ENCODE results near the gene FOSB. TPM values are rescaled to one million over a fixed set of nuclear protein-coding genes. Genes with fewer than 3 reads are reported as not detected.
A peak's percentile ranks its signal among the peaks of the same experiment; 100 is the strongest.
"Not testable (repeated sequence)": the region's sequence is repeated elsewhere in the genome, so short reads cannot be mapped to it uniquely, and the experiment has no call there.

The FOSB gene
- total RNA-seq, result 10 to 100 TPM; 20.3 to 24.6 TPM

DNA sequence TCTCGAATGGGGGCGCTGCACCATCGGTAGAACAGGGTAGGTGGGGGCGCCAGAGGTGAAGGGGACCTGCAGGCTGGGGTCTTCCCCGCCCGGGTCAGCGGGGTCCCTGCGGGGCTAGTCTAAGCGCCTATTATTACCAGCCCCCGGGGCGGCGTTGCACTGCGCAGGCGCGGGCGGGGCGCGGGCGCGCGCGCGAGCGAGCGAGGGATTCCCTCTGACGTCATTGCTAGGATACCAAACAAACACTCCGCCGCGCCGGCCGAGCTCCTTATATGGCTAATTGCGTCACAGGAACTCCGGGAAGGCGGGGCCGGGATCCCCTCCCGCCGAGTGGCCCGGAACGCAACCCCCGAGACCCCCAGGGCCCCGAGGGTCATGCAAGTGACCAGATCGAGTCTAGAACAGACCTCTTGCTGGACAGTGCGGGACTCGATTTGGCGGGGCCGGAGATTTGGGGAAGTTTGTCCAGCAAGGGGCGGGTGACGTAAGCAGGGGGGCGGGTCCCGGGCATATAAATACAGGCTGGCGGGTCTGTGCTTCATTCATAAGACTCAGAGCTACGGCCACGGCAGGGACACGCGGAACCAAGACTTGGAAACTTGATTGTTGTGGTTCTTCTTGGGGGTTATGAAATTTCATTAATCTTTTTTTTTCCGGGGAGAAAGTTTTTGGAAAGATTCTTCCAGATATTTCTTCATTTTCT lies at the start of gene FOSB:
TSS of gene FOSB (plus strand) at position 541 of the 703 bp plus-strand sequence. CDS start 591 bp downstream, outside the sequence.
- Mint-ChIP-seq H3K4me3 (peak within 1 kb of the TSS; percentile 95 to 97), H3K9me3 (no peaks in the 10 kb centered on the region), H3K36me3 (ENCODE audit: insufficient read depth in 2 of 2) (no peaks in the 10 kb centered on the region), H3K4me1 (ENCODE audit: low read depth) (peaks cover 36% of the 10 kb centered on the region), H3K27ac (peak within 1 kb of the TSS; percentile 94), H3K27me3 (ENCODE audit: low read depth) (peaks cover 13% of the 10 kb centered on the region)
- ATAC-seq (replicated peaks in 1 of 2) (peak; percentile 28 to 36), DNase-seq (peak; percentile 95)

DNA sequence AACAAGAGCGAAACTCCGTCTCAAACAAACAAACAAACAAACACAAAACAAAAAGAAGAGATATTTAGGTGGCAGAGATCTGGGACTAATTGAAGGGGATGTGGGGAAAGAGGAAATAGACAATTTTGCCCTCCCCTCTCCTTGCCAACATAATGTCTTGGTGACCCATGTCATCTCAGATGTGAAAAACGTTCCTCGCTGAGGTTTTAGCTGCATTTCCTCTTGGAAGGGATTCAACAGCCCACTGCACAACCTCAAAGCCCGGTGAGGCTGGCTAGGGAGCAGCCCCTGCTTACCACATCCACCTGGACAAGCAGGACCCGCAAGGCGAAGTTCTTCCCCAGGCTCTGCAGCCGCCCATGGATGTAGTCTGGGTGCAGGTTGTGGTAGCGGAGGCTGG lies 49.0 kb upstream of the FOSB start:
- peaks cover 42% of the 10 kb centered on the region for H3K4me1 Mint-ChIP-seq (ENCODE audit: low read depth)
- ATAC-seq (replicated peaks in 1 of 2) (no peak), DNase-seq (no peak)
- no peaks in the 10 kb centered on the region for H3K9me3 Mint-ChIP-seq
- no peak overlapping the region for H3K4me3 Mint-ChIP-seq
- H3K27ac Mint-ChIP-seq, result no peak overlapping the region
- no peaks in the 10 kb centered on the region for H3K27me3 Mint-ChIP-seq (ENCODE audit: low read depth)
- H3K36me3 Mint-ChIP-seq (ENCODE audit: insufficient read depth in 2 of 2), result peaks cover 0 to 19% of the 10 kb centered on the region in 2 donors

DNA sequence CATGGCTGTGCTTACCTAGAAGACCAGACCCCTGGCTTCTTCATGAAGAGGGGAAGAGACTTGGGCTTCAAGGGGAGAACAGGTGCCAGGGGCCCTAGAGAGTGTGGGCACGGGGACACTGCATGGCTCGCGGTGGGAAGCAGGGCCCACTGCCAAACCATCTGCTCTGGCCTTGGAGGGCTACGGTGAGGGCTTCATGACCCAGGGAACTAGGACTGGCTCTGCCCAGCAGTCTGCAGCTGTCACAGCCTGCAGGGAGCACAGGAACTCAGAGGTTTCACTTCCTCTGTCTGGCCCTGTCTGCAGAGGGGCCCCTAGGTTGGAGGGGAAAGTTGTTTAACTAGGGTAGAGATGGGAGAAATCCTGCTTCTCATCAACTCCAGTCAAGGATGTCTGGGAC lies 48.4 kb upstream of the FOSB start:
- Mint-ChIP-seq H3K9me3 (no peaks in the 10 kb centered on the region), H3K27me3 (ENCODE audit: low read depth) (no peaks in the 10 kb centered on the region), H3K27ac (peak overlapping the region; percentile 42), H3K4me1 (ENCODE audit: low read depth) (peaks cover 48% of the 10 kb centered on the region), H3K36me3 (ENCODE audit: insufficient read depth in 2 of 2) (peaks cover 0 to 16% of the 10 kb centered on the region in 2 donors), H3K4me3 (no peak overlapping the region)
- ATAC-seq (replicated peaks in 1 of 2) (no peak), DNase-seq (no peak)

DNA sequence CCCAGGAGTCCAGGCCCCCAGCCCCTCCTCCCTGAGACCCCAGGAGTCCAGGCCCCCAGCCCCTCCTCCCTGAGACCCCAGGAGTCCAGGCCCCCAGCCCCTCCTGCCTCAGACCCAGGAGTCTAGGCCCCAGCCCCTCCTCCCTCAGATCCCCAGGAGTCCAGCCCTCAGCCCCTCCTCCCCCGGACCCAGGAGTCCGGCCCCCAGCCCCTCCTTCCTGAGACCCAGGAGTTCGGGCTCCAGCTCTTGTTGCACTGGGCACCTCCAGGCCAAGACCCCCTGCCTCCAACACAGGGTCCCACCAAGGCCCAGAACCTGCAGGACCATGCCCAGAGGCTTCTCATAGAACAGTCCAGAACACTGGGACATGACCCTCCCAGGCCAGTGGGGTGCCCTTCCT lies 47.9 kb upstream of the FOSB start:
- Mint-ChIP-seq H3K27ac (peak overlapping the region; percentile 42), H3K4me3 (no peak overlapping the region), H3K9me3 (no peaks in the 10 kb centered on the region), H3K4me1 (ENCODE audit: low read depth) (peaks cover 53% of the 10 kb centered on the region), H3K27me3 (ENCODE audit: low read depth) (no peaks in the 10 kb centered on the region), H3K36me3 (ENCODE audit: insufficient read depth in 2 of 2) (peaks cover 0 to 16% of the 10 kb centered on the region in 2 donors)
- no peak for ATAC-seq (replicated peaks in 1 of 2)
- DNase-seq, result no peak

DNA sequence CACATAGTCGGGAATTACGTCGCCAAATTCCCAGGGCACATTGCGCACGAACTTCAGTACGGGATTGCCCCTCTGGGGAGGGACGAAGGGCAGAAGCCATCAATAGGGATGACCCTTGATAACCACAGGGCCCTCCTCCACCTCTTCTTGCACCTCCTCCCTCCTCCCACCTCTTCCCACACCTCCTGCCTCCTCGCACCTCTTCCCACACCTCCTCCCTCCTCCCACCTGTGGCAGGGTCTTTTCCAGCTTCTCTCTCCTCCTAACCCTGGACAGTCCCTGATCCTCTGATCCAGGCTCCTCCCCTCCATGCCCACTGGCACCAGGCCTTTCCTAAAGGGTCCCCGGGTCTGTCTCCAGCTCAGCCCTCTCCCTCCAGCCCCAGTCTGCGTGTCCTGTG lies 47.4 kb upstream of the FOSB start:
- peaks cover 53% of the 10 kb centered on the region for H3K4me1 Mint-ChIP-seq (ENCODE audit: low read depth)
- no peaks in the 10 kb centered on the region for H3K9me3 Mint-ChIP-seq
- peaks cover 0 to 16% of the 10 kb centered on the region in 2 donors for H3K36me3 Mint-ChIP-seq (ENCODE audit: insufficient read depth in 2 of 2)
- H3K27ac Mint-ChIP-seq, result no peak overlapping the region
- H3K27me3 Mint-ChIP-seq (ENCODE audit: low read depth), result no peaks in the 10 kb centered on the region
- DNase-seq (no peak), ATAC-seq (replicated peaks in 1 of 2) (no peak)
- peak overlapping the region in 1 of 2 donors; percentile 50 for H3K4me3 Mint-ChIP-seq

DNA sequence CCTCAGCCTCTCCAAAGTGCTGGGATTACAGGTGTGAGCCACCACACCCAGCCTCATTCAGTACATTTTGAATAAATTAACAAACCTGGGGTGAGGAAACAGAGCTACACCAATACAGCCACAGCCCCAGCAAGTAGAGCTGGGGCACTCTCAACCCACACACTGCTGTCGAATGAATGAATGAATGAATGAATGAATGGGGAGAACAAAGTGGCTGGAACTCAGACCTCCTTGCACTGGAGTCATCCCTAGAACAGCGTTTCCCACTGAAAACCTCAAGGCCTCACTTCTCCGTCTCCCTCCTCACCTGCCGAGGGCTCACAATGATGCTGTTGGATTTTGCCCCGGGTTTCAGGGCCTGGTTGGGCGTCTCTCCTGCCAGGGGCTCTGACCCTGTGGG lies 46.9 kb upstream of the FOSB start:
- H3K36me3 Mint-ChIP-seq (ENCODE audit: insufficient read depth in 2 of 2), result peaks cover 0 to 16% of the 10 kb centered on the region in 2 donors
- peak overlapping the region in 1 of 2 donors; percentile 50 for H3K4me3 Mint-ChIP-seq
- H3K9me3 Mint-ChIP-seq, result no peaks in the 10 kb centered on the region
- H3K27me3 Mint-ChIP-seq (ENCODE audit: low read depth), result no peaks in the 10 kb centered on the region
- no peak overlapping the region for H3K27ac Mint-ChIP-seq
- DNase-seq, result no peak
- no peak for ATAC-seq (replicated peaks in 1 of 2)
- H3K4me1 Mint-ChIP-seq (ENCODE audit: low read depth), result peaks cover 53% of the 10 kb centered on the region

DNA sequence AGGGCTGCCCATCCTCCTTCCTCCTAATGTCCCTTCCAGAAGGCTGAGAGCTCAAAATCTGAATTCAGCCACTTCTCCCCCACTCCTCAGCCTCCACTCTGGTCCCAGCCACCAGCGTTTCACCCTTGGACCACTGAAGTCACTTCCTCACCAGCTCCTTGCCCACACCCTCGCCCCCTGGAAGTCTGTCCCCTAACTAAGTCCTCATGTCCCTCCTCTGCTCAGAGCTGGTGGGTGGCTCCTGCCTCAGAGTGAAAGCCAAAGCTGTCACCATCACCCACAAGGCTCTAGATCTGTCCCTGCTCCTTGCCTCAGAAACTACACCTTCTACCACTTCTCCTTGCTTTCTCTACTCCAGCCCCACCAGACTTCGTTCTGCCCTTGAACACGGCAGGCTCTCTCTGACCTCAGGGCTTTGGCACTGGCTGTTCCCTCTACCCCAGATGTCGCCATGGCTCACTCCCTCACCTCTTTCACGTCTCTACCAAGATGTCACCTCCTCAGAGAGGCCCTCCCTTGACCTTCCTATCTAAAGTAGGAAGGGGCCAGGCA lies 45.8 kb upstream of the FOSB start:
- DNase-seq, result no peak
- H3K27me3 Mint-ChIP-seq (ENCODE audit: low read depth), result no peaks in the 10 kb centered on the region

DNA sequence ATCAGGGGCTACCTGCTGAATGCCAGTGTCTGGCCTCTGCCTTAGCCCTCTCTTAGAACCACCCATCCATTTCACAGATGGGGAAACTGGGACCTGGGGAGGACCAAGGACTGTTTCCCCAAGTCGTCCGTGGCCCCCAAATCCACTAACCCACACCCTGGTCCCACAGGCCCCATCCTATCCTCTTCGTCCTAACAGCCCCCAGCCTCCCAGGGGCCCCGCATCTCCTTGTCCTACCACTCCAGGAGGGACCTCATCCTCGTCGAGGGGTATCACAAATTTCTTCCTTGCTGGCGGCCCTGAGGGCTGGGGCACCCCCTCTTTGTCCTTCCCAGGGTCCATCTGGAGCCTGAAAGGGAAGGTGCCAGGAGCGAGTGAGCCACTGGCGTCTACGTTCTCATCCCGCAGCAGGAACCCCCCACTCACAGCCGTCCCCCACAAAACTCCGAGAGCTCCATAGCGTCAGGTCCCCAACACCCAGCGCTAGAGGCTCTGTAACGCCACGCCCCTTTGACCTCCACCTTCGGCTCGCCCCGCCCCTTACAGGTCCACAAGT lies 44.7 kb upstream of the FOSB start:
- Mint-ChIP-seq H3K4me3 (peak overlapping the region; percentile 97 to 99), H3K27ac (peak overlapping the region; percentile 93), H3K4me1 (ENCODE audit: low read depth) (peaks cover 66% of the 10 kb centered on the region), H3K36me3 (ENCODE audit: insufficient read depth in 2 of 2) (peaks cover 0 to 8% of the 10 kb centered on the region in 2 donors), H3K27me3 (ENCODE audit: low read depth) (peaks cover under 1% of the 10 kb centered on the region), H3K9me3 (no peaks in the 10 kb centered on the region)
- no peak for ATAC-seq (replicated peaks in 1 of 2)
- DNase-seq, result no peak

More for the DNA sequence above, 45.8 kb upstream of the FOSB start:
- Mint-ChIP-seq H3K27ac (no peak overlapping the region), H3K4me3 (peak overlapping the region in 1 of 2 donors; percentile 37), H3K36me3 (ENCODE audit: insufficient read depth in 2 of 2) (peaks cover 0 to 15% of the 10 kb centered on the region in 2 donors), H3K4me1 (ENCODE audit: low read depth) (peaks cover 56% of the 10 kb centered on the region), H3K9me3 (no peaks in the 10 kb centered on the region)
- ATAC-seq (replicated peaks in 1 of 2), result no peak

DNA sequence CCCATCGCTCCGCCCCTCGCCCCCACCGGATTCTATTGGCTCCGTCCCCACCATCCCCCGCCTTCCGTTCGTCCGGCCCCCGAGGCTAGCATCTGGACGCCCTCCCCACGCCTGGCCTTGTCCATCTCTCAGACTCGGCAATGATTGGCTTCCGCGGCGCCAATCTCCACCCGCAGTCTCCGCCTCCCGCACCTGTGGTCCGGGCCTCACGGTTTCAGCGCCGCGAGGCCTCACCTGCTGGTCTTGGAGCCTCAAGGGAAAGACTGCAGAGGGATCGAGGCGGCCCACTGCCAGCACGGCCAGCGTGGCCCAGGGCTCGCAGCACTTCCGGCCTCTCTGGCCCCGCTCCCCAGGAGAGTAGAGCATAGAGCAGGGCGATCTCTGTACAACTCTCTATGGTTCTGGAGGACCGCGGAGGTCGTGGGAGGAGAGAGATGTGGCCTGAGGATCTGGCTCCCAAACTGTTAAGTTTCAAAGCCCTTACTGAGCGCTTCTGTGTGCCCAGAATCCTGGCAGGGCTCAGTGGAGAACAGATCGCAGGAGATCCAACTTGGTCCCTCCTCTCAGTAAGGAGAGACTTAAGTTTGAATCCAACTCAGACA lies 44.1 kb upstream of the FOSB start, which contains the start of gene ERCC1:
TSS of gene ERCC1 (minus strand) at position 329 of the 602 bp plus-strand sequence. CDS start 543 bp downstream, outside the sequence.
- peak within 1 kb of the TSS; percentile 97 to 99 for H3K4me3 Mint-ChIP-seq
- H3K9me3 Mint-ChIP-seq, result no peaks in the 10 kb centered on the region
- peaks cover 0 to 3% of the 10 kb centered on the region in 2 donors for H3K36me3 Mint-ChIP-seq (ENCODE audit: insufficient read depth in 2 of 2)
- peak within 1 kb of the TSS; percentile 93 for H3K27ac Mint-ChIP-seq
- peak; percentile 80 to 81 for ATAC-seq (replicated peaks in 1 of 2)
- peaks cover 71% of the 10 kb centered on the region for H3K4me1 Mint-ChIP-seq (ENCODE audit: low read depth)
- peaks cover 6% of the 10 kb centered on the region for H3K27me3 Mint-ChIP-seq (ENCODE audit: low read depth)
- DNase-seq, result peak; percentile 91 to 92

DNA sequence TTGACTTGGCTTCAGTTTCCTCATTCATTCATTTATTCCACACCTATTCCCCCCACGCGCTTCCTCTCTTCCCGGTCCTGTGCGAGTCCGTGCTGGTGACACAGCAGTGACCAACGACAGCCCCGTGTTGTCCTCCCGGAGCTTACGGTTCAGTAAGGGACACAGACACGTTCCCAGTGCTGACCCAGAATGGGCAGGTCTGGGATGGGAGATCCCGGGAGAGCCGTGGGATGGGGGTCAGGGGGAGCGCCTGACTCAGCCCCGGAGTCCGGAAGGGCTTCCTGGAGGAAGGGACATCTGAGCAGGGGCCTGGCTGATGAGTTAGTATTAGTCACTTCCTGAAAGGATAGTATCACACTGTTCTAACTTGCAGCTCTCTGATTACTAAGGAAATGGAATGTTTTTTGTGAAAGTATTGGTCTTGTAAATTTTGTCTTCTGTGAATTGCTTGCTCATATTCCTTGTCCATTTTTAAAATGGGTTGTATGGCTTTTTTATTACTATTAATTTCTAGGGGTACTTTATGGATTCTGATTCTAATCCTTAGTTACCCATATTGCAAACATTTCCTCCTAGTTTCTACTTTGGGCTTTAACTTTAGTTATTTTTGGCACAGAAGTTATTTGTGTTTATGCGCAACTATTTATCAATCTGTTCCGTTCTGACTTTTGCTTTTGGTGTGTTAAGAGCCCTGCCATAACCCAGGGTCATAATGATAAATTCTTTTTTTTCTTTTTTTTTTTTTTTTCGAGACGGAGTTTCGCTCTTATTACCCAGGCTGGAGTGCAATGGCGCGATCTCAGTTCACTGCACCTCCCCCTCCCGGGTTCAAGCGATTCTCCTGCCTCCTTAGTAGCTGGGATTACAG lies 43.4 kb upstream of the FOSB start:
- H3K27ac Mint-ChIP-seq, result peak overlapping the region; percentile 89
- peaks cover 6% of the 10 kb centered on the region for H3K27me3 Mint-ChIP-seq (ENCODE audit: low read depth)
- peak overlapping the region; percentile 97 to 99 for H3K4me3 Mint-ChIP-seq
- H3K36me3 Mint-ChIP-seq (ENCODE audit: insufficient read depth in 2 of 2), result peaks cover 0 to 3% of the 10 kb centered on the region in 2 donors
- DNase-seq (peak; percentile 60 to 63), ATAC-seq (replicated peaks in 1 of 2) (peak; percentile 69 to 72)
- no peaks in the 10 kb centered on the region for H3K9me3 Mint-ChIP-seq
- H3K4me1 Mint-ChIP-seq (ENCODE audit: low read depth), result peaks cover 68% of the 10 kb centered on the region

DNA sequence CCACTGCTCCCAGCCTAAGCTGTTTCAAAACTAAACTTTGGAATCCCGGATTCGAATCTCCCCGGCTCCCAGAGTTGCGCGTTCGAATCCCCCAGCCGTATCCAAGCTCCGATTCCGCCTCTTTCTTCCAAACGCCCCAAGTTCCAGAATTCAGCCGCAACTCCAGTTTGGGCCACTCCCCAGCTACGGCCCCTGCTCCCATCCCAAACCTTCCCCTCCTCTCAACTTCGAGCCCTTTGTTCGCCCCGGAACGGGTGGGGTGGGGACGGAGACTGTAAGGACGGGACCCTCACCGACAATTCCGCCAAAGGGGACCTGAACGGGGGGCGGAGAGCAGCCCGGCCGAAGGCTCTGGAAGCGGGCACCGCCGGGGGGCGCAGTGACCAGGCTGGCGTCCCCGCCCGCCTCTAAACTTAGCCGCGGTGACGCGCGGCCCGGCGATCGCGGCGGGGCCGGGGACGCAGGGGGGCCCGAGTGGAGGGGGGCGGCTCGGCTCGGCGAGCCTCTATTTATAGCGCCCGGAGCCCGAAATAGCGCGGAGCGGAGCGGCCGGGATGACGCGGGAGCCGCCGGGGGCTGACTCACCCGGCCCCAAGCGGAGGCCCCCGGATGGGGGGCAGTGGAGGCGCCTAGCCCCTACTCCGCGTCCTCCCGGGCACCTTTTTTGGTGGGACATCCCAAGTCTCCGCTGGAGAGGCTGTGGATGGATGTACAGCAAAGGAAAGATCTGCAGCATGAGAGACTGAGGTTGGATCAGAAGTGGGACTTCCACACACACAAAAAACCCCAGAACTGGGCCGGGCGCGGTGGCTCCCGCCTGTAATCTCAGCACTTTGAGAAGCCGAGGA lies 39.2 kb upstream of the FOSB start:
- ATAC-seq (replicated peaks in 1 of 2) (peak in 1 of 2 donors; percentile 21), DNase-seq (peak in 1 of 2 donors; percentile 45)
- H3K4me1 Mint-ChIP-seq (ENCODE audit: low read depth), result peaks cover 31% of the 10 kb centered on the region
- H3K27ac Mint-ChIP-seq, result peak overlapping the region; percentile 51
- H3K36me3 Mint-ChIP-seq (ENCODE audit: insufficient read depth in 2 of 2), result no peaks in the 10 kb centered on the region
- peak overlapping the region; percentile 87 to 89 for H3K4me3 Mint-ChIP-seq
- peaks cover 6% of the 10 kb centered on the region for H3K27me3 Mint-ChIP-seq (ENCODE audit: low read depth)
- H3K9me3 Mint-ChIP-seq, result no peaks in the 10 kb centered on the region

DNA sequence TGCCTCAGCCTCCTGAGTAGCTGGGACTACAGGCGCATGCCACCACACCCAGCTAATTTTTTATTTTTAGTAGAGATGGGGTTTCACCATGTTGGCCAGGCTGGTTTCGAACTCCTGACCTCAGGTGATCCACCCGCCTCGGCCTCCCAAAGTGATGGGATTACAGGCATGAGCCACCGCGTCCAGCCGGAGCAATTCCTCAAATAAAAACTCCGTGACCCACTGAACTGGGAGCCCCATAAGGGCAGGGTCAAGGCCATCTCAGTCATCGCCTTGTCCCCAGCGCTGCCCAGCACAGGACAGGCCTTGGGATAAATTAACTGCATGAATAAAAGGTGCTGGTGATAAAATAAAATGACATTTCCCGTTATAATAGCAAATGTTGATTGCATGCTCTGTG lies 37.9 kb upstream of the FOSB start:
- not testable (repeated sequence) for H3K36me3 Mint-ChIP-seq (ENCODE audit: insufficient read depth in 2 of 2); H3K27me3 Mint-ChIP-seq (ENCODE audit: low read depth); H3K9me3 Mint-ChIP-seq; H3K4me3 Mint-ChIP-seq; DNase-seq; ATAC-seq (replicated peaks in 1 of 2); H3K27ac Mint-ChIP-seq
- peaks cover 18% of the 10 kb centered on the region for H3K4me1 Mint-ChIP-seq (ENCODE audit: low read depth)

All from activated T-cell treated with anti-CD3 and anti-CD28 coated beads, Interleukin-2, amount 50 U/mL, for 72 hours (primary cell).